Measurements from ENCODE around the gene KLF13.

GRCh38 chr15:31285772-31286261 is 40.8 kb upstream of the KLF13 start:
- TF ChIP-seq CTCF (conservative IDR thresholded peaks at IDR 0.05) = no peak
- TF ChIP-seq ZFX (IDR thresholded peaks at IDR 0.05) = no peak
